Smooth muscle cell (in vitro differentiated cells): ENCODE measurements around the gene CHCHD6. TPM values are rescaled to one million over a fixed set of nuclear protein-coding genes. Genes with fewer than 3 reads are reported as not detected.
A peak's percentile ranks its signal among the peaks of the same experiment; 100 is the strongest.

ENCODE experiments used
- DNase-seq: peaks from one replicate; lab custom pipeline; 2025; ENCODE audit not compliant: unreplicated experiment; lab: John Stamatoyannopoulos, UW
- H2AFZ ChIP-seq: fragments of 200-600 bp; sonication (generic); 2 replicates; pipeline ENCODE4 v1.6.0; 2016; ENCODE audit warnings: antibody characterized with exemption, low read depth, mild to moderate bottlenecking
- H3F3A ChIP-seq: fragments of 200-600 bp; sonication (generic); 2 replicates; pipeline ENCODE4 v1.6.0; 2017; ENCODE audit warnings: antibody characterized with exemption, low read depth
- H3K27ac ChIP-seq: fragments of 200-600 bp; sonication (generic); 2 replicates; pipeline ENCODE4 v1.5.1; 2016; ENCODE audit warnings: low read depth, mild to moderate bottlenecking
- H3K27me3 ChIP-seq: fragments of 200-600 bp; sonication (generic); 2 replicates; pipeline ENCODE4 v1.6.1; 2016; ENCODE audit warnings: low read depth, mild to moderate bottlenecking
- H3K36me3 ChIP-seq: fragments of 200-600 bp; sonication (generic); 2 replicates; pipeline ENCODE4 v1.5.1; 2016; ENCODE audit warnings: low read depth
- H3K4me1 ChIP-seq: fragments of 200-600 bp; sonication (generic); 2 replicates; pipeline ENCODE4 v1.5.1; 2016; ENCODE audit warnings: low read depth
- H3K4me2 ChIP-seq: fragments of 200-600 bp; sonication (generic); 2 replicates; pipeline ENCODE4 v1.6.0; 2016; ENCODE audit warnings: mild to moderate bottlenecking
- H3K4me3 ChIP-seq: fragments of 200-600 bp; sonication (generic); 2 replicates; pipeline ENCODE4 v1.5.1; 2016; ENCODE audit warnings: mild to moderate bottlenecking
- H3K79me2 ChIP-seq: fragments of 200-600 bp; sonication (generic); 2 replicates; pipeline ENCODE4 v1.6.0; 2016; ENCODE audit warnings: low read depth, mild to moderate bottlenecking
- H3K9ac ChIP-seq: fragments of 200-600 bp; sonication (generic); 2 replicates; pipeline ENCODE4 v1.6.0; 2016; ENCODE audit warnings: low read depth
- H3K9me3 ChIP-seq: fragments of 200-600 bp; sonication (generic); replicated peaks from 2 replicates; pipeline ENCODE4 v1.5.1; 2016; ENCODE audit warnings: low read depth
- H4K20me1 ChIP-seq: fragments of 200-600 bp; sonication (generic); 2 replicates; pipeline ENCODE4 v1.6.0; 2016; ENCODE audit warnings: low read depth
- CTCF ChIP-seq: fragments of 200-600 bp; sonication (generic); IDR thresholded peaks from 2 replicates; pipeline ENCODE4 v1.5.1; 2017; ENCODE audit warnings: borderline replicate concordance, mild to moderate bottlenecking, antibody characterized with exemption; ENCODE audit not compliant: insufficient read depth, poor library complexity, severe bottlenecking
- WGBS: methylation state at CpG from one replicate; pipeline ENCODE4 v1.1.7; 2016; ENCODE audit warnings: low lambda C conversion rate; 5-methylcytosine and 5-hydroxymethylcytosine counted together
- polyA plus RNA-seq: library from polyadenylated mRNA; unstranded; fragments of >200 nt; fragmentation: Nextera tagmentation; extraction: Ambion mirVana; gene quantifications from 2 replicates; pipeline ENCODE4 v1.2.1, GENCODE V29; 2016
- total RNA-seq: library from RNA; depleted of rRNA; stranded (reverse); fragments of >200 nt; gene quantifications from 2 replicates; pipeline ENCODE4 v1.2.3, GENCODE V29; 2014

The CHCHD6 gene
- total and polyA plus RNA-seq, 2 experiments from 2014 or later: 6.7 to 27.2 TPM

- Histone ChIP-seq H3K4me2 (peak overlapping the region; percentile 34), H3K79me2 (no peaks in the 10 kb centered on the region), H3K27ac (peak overlapping the region; percentile 65), H3K4me3 (no peak overlapping the region), H3K36me3 (no peaks in the 10 kb centered on the region), H3F3A (peaks cover 20% of the 10 kb centered on the region), H2AFZ (no peak overlapping the region), H3K4me1 (peaks cover 15% of the 10 kb centered on the region), H4K20me1 (no peaks in the 10 kb centered on the region), H3K27me3 (no peaks in the 10 kb centered on the region), H3K9ac (no peak overlapping the region), H3K9me3 (no peaks in the 10 kb centered on the region)
- TF ChIP-seq CTCF: no peak
- no peak for DNase-seq
- 65% methylated on average over 9 of the region's 9 CpGs for WGBS
These were observed 227.8 kb downstream of the CHCHD6 start for GRCh38 chr3:126931806-126932187.

DNA sequence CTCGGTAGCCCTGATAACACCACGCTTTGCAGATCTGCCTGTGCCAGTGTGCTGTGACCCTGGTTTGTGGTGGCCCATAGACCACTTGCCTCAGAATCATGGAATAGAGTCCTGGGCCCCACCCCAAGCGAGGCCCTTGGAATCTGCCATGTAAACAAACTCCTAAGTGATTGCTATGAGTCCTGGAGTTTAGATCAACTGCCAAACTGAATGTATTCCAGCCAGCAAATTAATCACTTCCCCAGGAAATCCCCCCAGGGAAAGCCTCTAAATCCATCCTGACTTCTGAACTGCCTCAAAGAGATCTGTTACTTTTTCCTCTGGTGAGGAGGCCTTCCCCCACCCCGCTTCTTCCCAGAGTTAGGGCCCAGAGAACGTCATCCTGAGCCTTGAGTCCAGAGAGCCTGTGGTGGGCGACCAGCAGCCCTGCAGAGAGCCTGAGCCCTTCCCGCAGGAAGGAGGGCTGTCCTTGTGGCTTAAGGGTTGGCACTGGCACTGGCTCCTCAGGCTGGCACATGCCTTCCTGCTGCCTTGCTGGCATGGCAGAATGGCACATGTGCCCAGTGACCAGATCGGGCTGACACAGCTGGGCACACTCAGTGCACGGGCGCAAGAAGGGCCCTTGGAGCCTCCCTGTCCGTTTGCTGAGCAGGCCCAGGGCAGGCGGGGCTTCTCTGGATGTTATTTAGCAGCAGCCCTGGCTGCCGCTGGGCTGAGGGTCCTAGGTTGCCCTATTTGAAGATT lies 228.3 kb downstream of the CHCHD6 start:
- H3K9me3 ChIP-seq: no peaks in the 10 kb centered on the region
- H3K4me3 ChIP-seq: no peak overlapping the region
- no peaks in the 10 kb centered on the region for H4K20me1 ChIP-seq
- peaks cover 20% of the 10 kb centered on the region for H3F3A ChIP-seq
- H3K27ac ChIP-seq: peak overlapping the region; percentile 65
- no peaks in the 10 kb centered on the region for H3K36me3 ChIP-seq
- no peak for TF ChIP-seq CTCF
- no peak for DNase-seq
- H3K4me2 ChIP-seq: peak overlapping the region; percentile 34
- H2AFZ ChIP-seq: no peak overlapping the region
- no peak overlapping the region for H3K9ac ChIP-seq
- 56% methylated on average over 13 of the region's 13 CpGs for WGBS
- peaks cover 13% of the 10 kb centered on the region for H3K4me1 ChIP-seq
- H3K27me3 ChIP-seq: no peaks in the 10 kb centered on the region
- no peaks in the 10 kb centered on the region for H3K79me2 ChIP-seq

GRCh38 chr3:126934031-126934531 lies 230.0 kb downstream of the CHCHD6 start:
- Histone ChIP-seq H2AFZ (no peak overlapping the region), H3K4me3 (no peak overlapping the region), H3K27ac (peak overlapping the region; percentile 65), H3K79me2 (no peaks in the 10 kb centered on the region), H3K9ac (no peak overlapping the region), H3F3A (peaks cover 11% of the 10 kb centered on the region), H3K27me3 (no peaks in the 10 kb centered on the region), H3K9me3 (no peaks in the 10 kb centered on the region), H3K4me1 (peaks cover 6% of the 10 kb centered on the region), H4K20me1 (no peaks in the 10 kb centered on the region), H3K36me3 (no peaks in the 10 kb centered on the region), H3K4me2 (peak overlapping the region; percentile 14)
- WGBS: 2% methylated on average over 4 of the region's 4 CpGs
- no peak for DNase-seq
- TF ChIP-seq CTCF: no peak

- H3K4me2 ChIP-seq: no peak overlapping the region
- H3K9ac ChIP-seq: no peak overlapping the region
- DNase-seq: no peak
- no peaks in the 10 kb centered on the region for H3K79me2 ChIP-seq
- no peak for TF ChIP-seq CTCF
- no peaks in the 10 kb centered on the region for H3K36me3 ChIP-seq
- no peaks in the 10 kb centered on the region for H3K27me3 ChIP-seq
- WGBS: 93% methylated on average over 8 of the region's 8 CpGs
- no peak overlapping the region for H3K4me3 ChIP-seq
- H2AFZ ChIP-seq: no peak overlapping the region
- H3F3A ChIP-seq: peaks cover 11% of the 10 kb centered on the region
- H4K20me1 ChIP-seq: no peaks in the 10 kb centered on the region
- H3K9me3 ChIP-seq: no peaks in the 10 kb centered on the region
- H3K4me1 ChIP-seq: peaks cover 6% of the 10 kb centered on the region
- no peak overlapping the region for H3K27ac ChIP-seq
These were observed 231.0 kb downstream of the CHCHD6 start for GRCh38 chr3:126934991-126935390.
